Uterus (tissue), 2 donors: ENCODE results near the gene KCNMB1.

Experiments used
- POLR2A ChIP-seq, 2 donors: fragments of 450-650 bp; IDR thresholded peaks; one replicate each; pipeline ENCODE4 v1.6.1; 2016; ENCODE audit warnings: antibody characterized with exemption in 2 of 2, mild to moderate bottlenecking in 1 of 2, moderate library complexity in 1 of 2
- TF ChIP-seq, protein P1 (sequence below), 4 experiments: fragments of 200-600 bp in 2 of 4; fragments of 450-650 bp in 2 of 4; sonication (generic) in 2 of 4; IDR thresholded peaks; one replicate each; pipeline ENCODE4 v1.5.1; 2016 to 2019; ENCODE audit warnings: antibody characterized with exemption in 4 of 4, mild to moderate bottlenecking in 2 of 4, moderate library complexity in 1 of 4

DNA sequence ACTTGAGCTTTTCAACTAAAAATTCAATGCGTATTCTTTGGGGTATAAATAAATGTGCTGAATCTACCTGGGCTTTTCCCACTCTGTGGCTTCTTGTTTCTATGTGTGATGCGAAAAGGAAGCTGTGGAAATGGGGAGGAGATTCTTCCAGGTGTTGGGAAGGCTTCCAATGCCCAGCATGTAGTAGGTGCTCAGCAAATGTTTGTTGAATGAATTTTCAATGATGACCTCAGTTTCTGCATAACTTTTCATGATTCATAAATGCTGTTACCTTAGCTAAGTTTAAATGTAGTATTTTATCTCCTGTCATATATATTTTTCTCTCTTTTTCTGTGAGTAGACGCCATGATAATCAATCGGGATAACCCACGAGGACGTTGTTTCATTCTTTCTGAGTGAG is 25.6 kb upstream of the KCNMB1 start:
- TF ChIP-seq POLR2A (IDR thresholded peaks at IDR 0.05) = no peak
- TF ChIP-seq, protein P1, sequence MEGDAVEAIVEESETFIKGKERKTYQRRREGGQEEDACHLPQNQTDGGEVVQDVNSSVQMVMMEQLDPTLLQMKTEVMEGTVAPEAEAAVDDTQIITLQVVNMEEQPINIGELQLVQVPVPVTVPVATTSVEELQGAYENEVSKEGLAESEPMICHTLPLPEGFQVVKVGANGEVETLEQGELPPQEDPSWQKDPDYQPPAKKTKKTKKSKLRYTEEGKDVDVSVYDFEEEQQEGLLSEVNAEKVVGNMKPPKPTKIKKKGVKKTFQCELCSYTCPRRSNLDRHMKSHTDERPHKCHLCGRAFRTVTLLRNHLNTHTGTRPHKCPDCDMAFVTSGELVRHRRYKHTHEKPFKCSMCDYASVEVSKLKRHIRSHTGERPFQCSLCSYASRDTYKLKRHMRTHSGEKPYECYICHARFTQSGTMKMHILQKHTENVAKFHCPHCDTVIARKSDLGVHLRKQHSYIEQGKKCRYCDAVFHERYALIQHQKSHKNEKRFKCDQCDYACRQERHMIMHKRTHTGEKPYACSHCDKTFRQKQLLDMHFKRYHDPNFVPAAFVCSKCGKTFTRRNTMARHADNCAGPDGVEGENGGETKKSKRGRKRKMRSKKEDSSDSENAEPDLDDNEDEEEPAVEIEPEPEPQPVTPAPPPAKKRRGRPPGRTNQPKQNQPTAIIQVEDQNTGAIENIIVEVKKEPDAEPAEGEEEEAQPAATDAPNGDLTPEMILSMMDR (IDR thresholded peaks at IDR 0.05) = no peak
